Neuronal stem cell (in vitro differentiated cells): ENCODE measurements around the gene WDR49.

Experiments
- DNase-seq: peaks from one replicate; pipeline ENCODE4 v3.0.0-alpha.2; 2013; ENCODE audit warnings: low spot score
- H2AFZ ChIP-seq: one replicate; pipeline ENCODE4 v1.6.1; 2013; ENCODE audit warnings: mild to moderate bottlenecking, low read length, inconsistent platforms
- H2AK5ac ChIP-seq: 2 replicates; pipeline ENCODE4 v1.6.1; 2013; ENCODE audit warnings: low read depth, mild to moderate bottlenecking, inconsistent platforms, low read length, moderate library complexity, mixed read lengths
- H2BK120ac ChIP-seq: 2 replicates; pipeline ENCODE4 v1.6.1; 2013; ENCODE audit warnings: low read depth, mild to moderate bottlenecking, inconsistent platforms, low read length, moderate library complexity, mixed read lengths
- H2BK12ac ChIP-seq: one replicate; pipeline ENCODE4 v1.6.1; 2013; ENCODE audit warnings: low read length, inconsistent platforms
- H2BK15ac ChIP-seq: 2 replicates; pipeline ENCODE4 v1.6.1; 2013; ENCODE audit warnings: mild to moderate bottlenecking, low read length, inconsistent platforms, mixed read lengths
- H2BK5ac ChIP-seq: one replicate; pipeline ENCODE4 v1.6.1; 2013; ENCODE audit warnings: inconsistent platforms, mild to moderate bottlenecking, low read length, moderate library complexity
- H3K14ac ChIP-seq: one replicate; pipeline ENCODE4 v1.6.1; 2013; ENCODE audit warnings: low read length, inconsistent platforms
- H3K18ac ChIP-seq: 2 replicates; pipeline ENCODE4 v1.6.1; 2013; ENCODE audit warnings: low read length, inconsistent platforms
- H3K23ac ChIP-seq: 2 replicates; pipeline ENCODE4 v1.6.1; 2013; ENCODE audit warnings: low read depth, mild to moderate bottlenecking, mixed read lengths, low read length, inconsistent platforms; ENCODE audit not compliant: poor library complexity
- H3K27ac ChIP-seq: replicated peaks from 3 replicates; pipeline ENCODE4 v1.5.1; 2013; ENCODE audit warnings: low read length, inconsistent platforms
- H3K27me3 ChIP-seq, 3 experiments: 2 replicates each; pipeline ENCODE4 v1.6.1; 2013; ENCODE audit warnings: low read length in 3 of 3, mild to moderate bottlenecking in 2 of 3, inconsistent platforms in 1 of 3, low read depth in 1 of 3, mixed read lengths in 1 of 3, moderate library complexity in 1 of 3; ENCODE audit not compliant: control insufficient read depth in 3 of 3, insufficient read depth in 3 of 3
- H3K36me3 ChIP-seq, 2 donors: replicated peaks in 1 of 2; 2 replicates each; pipeline ENCODE4 v1.6.1; 2013; ENCODE audit warnings: low read length in 2 of 2; ENCODE audit not compliant: control insufficient read depth in 2 of 2, insufficient read depth in 2 of 2
- H3K4ac ChIP-seq: 2 replicates; pipeline ENCODE4 v1.6.1; 2013; ENCODE audit warnings: inconsistent platforms, mild to moderate bottlenecking, low read length, moderate library complexity
- H3K4me1 ChIP-seq, 2 donors: 1 replicate in 1 of 2; 2 replicates in 1 of 2; pipeline ENCODE4 v1.6.1; 2013; ENCODE audit warnings: low read length in 2 of 2, low read depth in 1 of 2; ENCODE audit not compliant: control insufficient read depth in 2 of 2, insufficient read depth in 1 of 2
- H3K4me2 ChIP-seq: one replicate; pipeline ENCODE4 v1.6.1; 2013; ENCODE audit warnings: mild to moderate bottlenecking, low read length, inconsistent platforms; ENCODE audit not compliant: insufficient read depth, poor library complexity, severe bottlenecking
- H3K4me3 ChIP-seq, 2 donors: 2 replicates each; pipeline ENCODE4 v1.5.1; 2013; ENCODE audit warnings: low read length in 2 of 2, mild to moderate bottlenecking in 2 of 2, inconsistent platforms in 1 of 2, moderate library complexity in 1 of 2
- H3K79me1 ChIP-seq: one replicate; pipeline ENCODE4 v1.6.1; 2013; ENCODE audit warnings: low read depth, mild to moderate bottlenecking, inconsistent platforms, low read length, moderate library complexity
- H3K9ac ChIP-seq: one replicate; pipeline ENCODE4 v1.6.1; 2013; ENCODE audit warnings: mild to moderate bottlenecking, low read depth, low read length, inconsistent platforms; ENCODE audit not compliant: poor library complexity
- H3K9me3 ChIP-seq, 2 donors: replicated peaks in 1 of 2; 2 replicates each; pipeline versions ENCODE3 to v1.6.1; 2013; ENCODE audit warnings: low read length in 2 of 2, mild to moderate bottlenecking in 2 of 2, inconsistent platforms in 1 of 2, low read depth in 1 of 2, mixed read lengths in 1 of 2, moderate library complexity in 1 of 2; ENCODE audit not compliant: control insufficient read depth in 2 of 2, insufficient read depth in 1 of 2
- H4K8ac ChIP-seq: one replicate; pipeline ENCODE4 v1.6.1; 2013; ENCODE audit warnings: low read depth, mild to moderate bottlenecking, inconsistent platforms, low read length, moderate library complexity
- H4K91ac ChIP-seq: one replicate; pipeline ENCODE4 v1.6.1; 2013; ENCODE audit warnings: low read length, low read depth, mild to moderate bottlenecking, inconsistent platforms; ENCODE audit not compliant: poor library complexity
- WGBS, 2 donors: extraction: QIAGEN DNeasy Blood & Tissue Kit; methylation state at CpG; one replicate each; pipeline ENCODE4 v1.1.7; 2013; ENCODE audit warnings: missing lambda C conversion rate in 2 of 2, mixed read lengths in 1 of 2; ENCODE audit not compliant: insufficient read length in 2 of 2, insufficient replicate concordance in 1 of 2; ENCODE audit errors: extremely low coverage in 2 of 2; 5-methylcytosine and 5-hydroxymethylcytosine counted together

Gene WDR49

DNA sequence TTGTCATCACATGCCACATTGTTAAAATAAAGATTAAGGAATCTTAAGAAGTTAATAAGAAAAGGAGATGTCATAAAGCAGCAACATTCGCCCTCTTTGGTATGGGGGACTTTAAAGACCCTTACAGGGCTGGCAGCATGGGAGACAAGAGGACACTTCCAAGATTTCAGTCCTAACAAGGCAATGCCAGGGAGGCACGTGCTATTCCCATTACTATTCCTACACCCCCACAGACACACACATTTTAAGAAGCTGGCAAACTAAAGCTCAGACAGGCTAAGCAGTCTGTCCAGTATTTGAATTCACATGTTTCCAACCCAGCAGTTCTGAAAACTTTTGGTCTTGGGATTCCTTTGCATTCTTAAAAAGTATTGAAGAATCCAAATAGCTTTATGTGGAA, 80.8 kb downstream of the WDR49 start:
- Histone ChIP-seq H2AFZ (no peak overlapping the region), H3K4me1 (peaks cover 0 to 6% of the 10 kb centered on the region in 2 donors), H3K27ac (no peak overlapping the region), H3K23ac (no peak overlapping the region), H4K91ac (no peak overlapping the region), H2AK5ac (no peak overlapping the region), H3K14ac (no peak overlapping the region), H2BK15ac (no peak overlapping the region), H3K27me3 (peaks cover 0 to 4% (median 0%) of the 10 kb centered on the region in 3 experiments), H3K9me3 (no peaks in the 10 kb centered on the region), H3K4ac (no peak overlapping the region), H2BK120ac (no peak overlapping the region), H3K9ac (no peak overlapping the region), H2BK5ac (no peak overlapping the region), H4K8ac (no peak overlapping the region), H3K4me2 (no peak overlapping the region), H3K36me3 (no peaks in the 10 kb centered on the region), H2BK12ac (no peak overlapping the region), H3K79me1 (no peaks in the 10 kb centered on the region), H3K18ac (no peak overlapping the region), H3K4me3 (no peak overlapping the region)
- no CpG with 5 or more reads among the region's 2 CpGs for WGBS, 2 donors
- no peak for DNase-seq

DNA sequence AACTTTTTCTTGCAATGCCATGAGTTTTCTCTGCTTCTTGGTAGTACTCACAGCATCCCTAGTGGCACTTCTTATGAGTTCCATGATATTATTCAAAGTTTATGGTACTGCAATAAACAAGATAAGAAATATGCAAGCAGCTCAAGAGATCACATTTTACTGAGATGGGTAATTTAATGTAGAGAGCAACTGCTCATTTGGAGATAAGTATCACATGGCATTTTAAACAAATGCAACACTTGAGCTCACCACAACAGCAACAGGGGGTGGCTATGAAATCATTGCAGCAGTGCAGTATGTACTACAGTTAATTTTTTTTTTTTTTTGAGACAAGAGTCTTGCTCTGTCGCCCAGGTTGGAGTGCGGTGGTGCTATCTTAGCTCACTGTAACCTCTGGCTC, 85.1 kb downstream of the WDR49 start:
- H3K27me3 ChIP-seq = no peaks in the 10 kb centered on the region
- no peak overlapping the region for H3K4me2 ChIP-seq
- H3K36me3 ChIP-seq = no peaks in the 10 kb centered on the region
- no peak overlapping the region for H2AFZ ChIP-seq
- no peak overlapping the region for H3K4ac ChIP-seq
- H3K79me1 ChIP-seq = no peaks in the 10 kb centered on the region
- no peaks in the 10 kb centered on the region for H3K9me3 ChIP-seq
- H3K18ac ChIP-seq = no peak overlapping the region
- H3K4me3 ChIP-seq = no peak overlapping the region
- H4K8ac ChIP-seq = no peak overlapping the region
- WGBS, 2 donors = no CpG with 5 or more reads among the region's 2 CpGs
- no peak overlapping the region for H3K9ac ChIP-seq
- H3K27ac ChIP-seq = no peak overlapping the region
- H3K14ac ChIP-seq = no peak overlapping the region
- H4K91ac ChIP-seq = no peak overlapping the region
- no peak overlapping the region for H2AK5ac ChIP-seq
- DNase-seq = no peak
- no peak overlapping the region for H2BK120ac ChIP-seq
- no peaks in the 10 kb centered on the region for H3K4me1 ChIP-seq
- H2BK15ac ChIP-seq = no peak overlapping the region
- H2BK5ac ChIP-seq = no peak overlapping the region
- no peak overlapping the region for H3K23ac ChIP-seq
- H2BK12ac ChIP-seq = no peak overlapping the region

DNA sequence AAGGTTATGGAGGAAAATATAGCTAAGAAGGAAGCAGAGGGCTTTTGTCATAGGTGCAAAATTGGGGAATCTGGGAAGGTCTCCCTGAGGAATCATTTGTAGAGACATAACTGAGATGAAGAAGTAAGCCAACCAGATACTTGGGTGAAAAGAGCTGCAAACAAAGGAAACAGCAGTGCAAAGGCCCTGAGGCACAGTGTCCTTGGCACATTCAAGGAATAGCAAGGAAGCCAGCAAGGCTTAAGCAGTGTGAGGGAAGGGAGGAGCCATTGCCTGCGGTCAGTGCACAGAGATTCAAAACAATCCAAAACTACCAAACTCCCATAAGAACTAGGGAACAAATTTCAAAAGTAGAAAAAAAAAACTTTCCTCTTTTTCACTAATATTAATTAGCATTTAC, 88.3 kb downstream of the WDR49 start:
- Histone ChIP-seq H3K4me2 (no peak overlapping the region), H2BK5ac (no peak overlapping the region), H2BK15ac (no peak overlapping the region), H3K27me3 (no peaks in the 10 kb centered on the region), H3K79me1 (no peaks in the 10 kb centered on the region), H3K27ac (no peak overlapping the region), H3K4ac (no peak overlapping the region), H2BK120ac (no peak overlapping the region), H3K23ac (no peak overlapping the region), H3K9me3 (no peaks in the 10 kb centered on the region), H3K4me1 (no peaks in the 10 kb centered on the region), H4K8ac (peak overlapping the region; percentile 52), H3K4me3 (no peak overlapping the region), H2AK5ac (no peak overlapping the region), H3K14ac (no peak overlapping the region), H2AFZ (no peak overlapping the region), H3K36me3 (no peaks in the 10 kb centered on the region), H3K9ac (no peak overlapping the region), H2BK12ac (no peak overlapping the region), H3K18ac (no peak overlapping the region), H4K91ac (no peak overlapping the region)
- no peak for DNase-seq
- WGBS, 2 donors = no CpG with 5 or more reads among the region's 1 CpG

DNA sequence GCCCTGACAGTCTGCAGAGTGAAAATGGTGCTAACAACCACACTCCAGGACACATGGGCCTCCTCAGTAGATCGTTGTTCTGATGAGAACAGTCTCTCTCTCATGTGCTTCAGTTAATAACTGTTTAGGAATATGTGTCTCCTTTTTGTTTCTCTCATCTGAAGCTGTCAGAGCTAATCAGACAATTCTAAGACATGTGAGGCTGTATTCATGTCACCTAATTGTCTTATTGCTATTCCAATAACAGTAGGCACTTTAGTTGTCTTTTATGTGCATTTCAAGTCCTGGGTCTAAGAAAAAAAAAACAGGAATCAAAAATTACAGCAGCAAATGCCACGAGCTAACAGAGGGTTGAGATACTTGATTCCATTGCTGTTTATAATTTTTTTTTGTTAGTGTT, 89.1 kb downstream of the WDR49 start:
- Histone ChIP-seq H3K9ac (peak overlapping the region; percentile 30), H4K8ac (no peak overlapping the region), H3K14ac (no peak overlapping the region), H2BK120ac (no peak overlapping the region), H3K36me3 (no peaks in the 10 kb centered on the region), H3K27ac (no peak overlapping the region), H3K4me2 (no peak overlapping the region), H2AFZ (no peak overlapping the region), H2BK12ac (no peak overlapping the region), H4K91ac (no peak overlapping the region), H3K27me3 (no peaks in the 10 kb centered on the region), H3K4ac (no peak overlapping the region), H2BK5ac (no peak overlapping the region), H2BK15ac (no peak overlapping the region), H3K9me3 (no peaks in the 10 kb centered on the region), H3K23ac (no peak overlapping the region), H3K4me3 (no peak overlapping the region), H3K4me1 (peaks cover 0 to 8% of the 10 kb centered on the region in 2 donors), H3K79me1 (no peaks in the 10 kb centered on the region), H2AK5ac (no peak overlapping the region), H3K18ac (no peak overlapping the region)
- WGBS, 2 donors = no CpG with 5 or more reads among the region's 2 CpGs
- DNase-seq = no peak
